Trophoblast cell (in vitro differentiated cells and primary cell): ENCODE results near the gene TGFB1.

ENCODE experiments used
- DNase-seq, 2 donors: peaks; one replicate each; pipeline ENCODE4 v3.0.0-alpha.2; 2016
- H2AFZ ChIP-seq: 2 replicates; pipeline ENCODE4 v1.6.1; 2013; ENCODE audit warnings: low read length, moderate library complexity, mild to moderate bottlenecking; ENCODE audit not compliant: insufficient read depth, poor library complexity
- H2AK5ac ChIP-seq: 2 replicates; pipeline ENCODE4 v1.6.1; 2013; ENCODE audit warnings: mild to moderate bottlenecking, low read length
- H2BK120ac ChIP-seq: 2 replicates; pipeline ENCODE4 v1.6.1; 2013; ENCODE audit warnings: low read length, mild to moderate bottlenecking, moderate library complexity; ENCODE audit not compliant: insufficient read depth, poor library complexity
- H2BK12ac ChIP-seq: 2 replicates; pipeline ENCODE4 v1.6.1; 2013; ENCODE audit warnings: mild to moderate bottlenecking, low read length, moderate library complexity
- H2BK5ac ChIP-seq: 2 replicates; pipeline ENCODE4 v1.6.1; 2013; ENCODE audit warnings: low read length, low read depth, moderate library complexity, mild to moderate bottlenecking; ENCODE audit not compliant: poor library complexity
- H3K14ac ChIP-seq: 2 replicates; pipeline ENCODE4 v1.6.1; 2013; ENCODE audit warnings: mild to moderate bottlenecking, low read length
- H3K18ac ChIP-seq: 2 replicates; pipeline ENCODE4 v1.6.1; 2013; ENCODE audit warnings: mild to moderate bottlenecking, low read length
- H3K23ac ChIP-seq: 2 replicates; pipeline ENCODE4 v1.6.1; 2013; ENCODE audit warnings: low read length
- H3K27ac ChIP-seq: 2 replicates; pipeline ENCODE4 v1.5.1; 2013; ENCODE audit warnings: low read depth, mild to moderate bottlenecking, inconsistent platforms, low read length, moderate library complexity
- H3K27me3 ChIP-seq: 2 replicates; pipeline ENCODE4 v1.6.1; 2013; ENCODE audit warnings: inconsistent platforms, mild to moderate bottlenecking, low read length, moderate library complexity; ENCODE audit not compliant: insufficient read depth
- H3K36me3 ChIP-seq, 2 experiments: 1 replicate in 1 of 2; 2 replicates in 1 of 2; pipeline ENCODE4 v1.6.1; 2013; ENCODE audit warnings: low read length in 2 of 2, mild to moderate bottlenecking in 2 of 2, moderate library complexity in 1 of 2; ENCODE audit not compliant: insufficient read depth in 2 of 2, control insufficient read depth in 1 of 2
- H3K4ac ChIP-seq: 2 replicates; pipeline ENCODE4 v1.6.1; 2013; ENCODE audit warnings: low read depth, mild to moderate bottlenecking, low read length, moderate library complexity
- H3K4me1 ChIP-seq, 2 experiments: 1 replicate in 1 of 2; 2 replicates in 1 of 2; pipeline ENCODE4 v1.6.1; 2013; ENCODE audit warnings: low read length in 2 of 2, mild to moderate bottlenecking in 2 of 2, moderate library complexity in 1 of 2; ENCODE audit not compliant: insufficient read depth in 2 of 2, control insufficient read depth in 1 of 2
- H3K4me2 ChIP-seq: 2 replicates; pipeline ENCODE4 v1.6.1; 2013; ENCODE audit warnings: inconsistent platforms, mild to moderate bottlenecking, low read length, moderate library complexity
- H3K4me3 ChIP-seq: 2 replicates; pipeline ENCODE4 v1.5.1; 2013; ENCODE audit warnings: mild to moderate bottlenecking, low read depth, low read length, inconsistent platforms
- H3K79me1 ChIP-seq: one replicate; pipeline ENCODE4 v1.6.1; 2013; ENCODE audit warnings: low read length
- H3K79me2 ChIP-seq: 2 replicates; pipeline ENCODE4 v1.6.1; 2013; ENCODE audit warnings: low read length, mild to moderate bottlenecking; ENCODE audit not compliant: control insufficient read depth, insufficient read depth, poor library complexity
- H3K9ac ChIP-seq: 2 replicates; pipeline ENCODE4 v1.6.1; 2013; ENCODE audit warnings: mild to moderate bottlenecking, low read length
- H3K9me3 ChIP-seq: 2 replicates; pipeline ENCODE4 v1.6.1; 2013; ENCODE audit warnings: low read depth, mild to moderate bottlenecking, control low read depth, inconsistent platforms, low read length; ENCODE audit not compliant: insufficient read depth
- H4K12ac ChIP-seq: 2 replicates; pipeline ENCODE4 v1.6.1; 2013; ENCODE audit warnings: low read depth, mild to moderate bottlenecking, low read length, moderate library complexity
- H4K8ac ChIP-seq: 2 replicates; pipeline ENCODE4 v1.6.1; 2013; ENCODE audit warnings: low read depth, mild to moderate bottlenecking, low read length, moderate library complexity
- H4K91ac ChIP-seq: one replicate; pipeline ENCODE4 v1.6.1; 2013; ENCODE audit warnings: low read depth, mild to moderate bottlenecking, low read length, moderate library complexity
- WGBS: extraction: QIAGEN DNeasy Blood & Tissue Kit; methylation state at CpG from one replicate; pipeline ENCODE4 v1.1.7; 2013; ENCODE audit warnings: missing lambda C conversion rate; ENCODE audit not compliant: insufficient read length, insufficient coverage; ENCODE audit errors: extremely low coverage; 5-methylcytosine and 5-hydroxymethylcytosine counted together

Gene TGFB1

DNA sequence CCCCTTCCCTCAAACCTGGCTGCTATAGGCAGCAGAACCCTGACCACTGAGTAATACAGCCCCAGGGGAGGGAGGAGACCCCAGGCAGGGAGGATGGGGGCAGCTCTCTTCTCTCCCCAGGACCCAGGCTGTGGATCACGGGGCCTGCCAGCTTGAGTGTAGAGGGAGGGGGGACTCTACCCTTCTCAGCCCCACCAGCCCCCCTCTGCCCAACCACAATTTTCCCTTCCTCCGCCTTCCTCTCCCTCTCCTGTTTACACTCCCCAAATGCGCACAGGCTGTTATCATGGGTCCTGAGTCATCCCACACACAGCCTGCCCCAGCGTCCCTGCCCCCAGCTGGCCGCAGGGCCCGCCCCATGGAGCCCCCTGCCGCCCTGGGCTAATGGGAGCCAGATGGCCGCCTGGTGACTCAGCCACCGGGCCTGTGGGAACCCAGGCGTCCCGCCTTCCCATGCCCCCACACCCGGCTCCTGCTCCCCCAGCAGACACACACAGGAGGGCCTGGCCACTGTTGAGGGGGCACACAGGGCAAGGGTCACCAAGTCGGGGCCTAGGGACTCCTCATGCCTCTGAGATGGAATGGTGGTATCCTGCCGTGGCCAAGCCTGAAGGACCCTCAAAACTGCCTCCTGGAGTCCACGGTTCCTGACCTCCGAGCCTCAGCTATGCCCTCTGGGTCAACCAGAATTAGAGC, 30.1 kb downstream of the TGFB1 start:
- peak overlapping the region; percentile 96 for H3K14ac ChIP-seq
- peak overlapping the region; percentile 28 for H4K12ac ChIP-seq
- H3K18ac ChIP-seq: peak overlapping the region; percentile 89
- H4K8ac ChIP-seq: peak overlapping the region; percentile 90
- H3K27me3 ChIP-seq: no peaks in the 10 kb centered on the region
- H3K9me3 ChIP-seq: no peaks in the 10 kb centered on the region
- H3K79me2 ChIP-seq: peaks cover 19% of the 10 kb centered on the region
- peaks cover 40 to 46% of the 10 kb centered on the region in 2 experiments for H3K36me3 ChIP-seq
- peak; percentile 64 to 71 for DNase-seq
- H2AK5ac ChIP-seq: peak overlapping the region; percentile 82
- H3K4me1 ChIP-seq: peaks cover 70 to 84% of the 10 kb centered on the region in 2 experiments
- H2BK5ac ChIP-seq: peak overlapping the region; percentile 98
- H3K9ac ChIP-seq: no peak overlapping the region
- peak overlapping the region; percentile 88 for H2BK12ac ChIP-seq
- peak overlapping the region; percentile 48 for H2AFZ ChIP-seq
- H3K23ac ChIP-seq: no peak overlapping the region
- peak overlapping the region; percentile 55 for H3K4ac ChIP-seq
- peaks cover 64% of the 10 kb centered on the region for H3K79me1 ChIP-seq
- H3K4me3 ChIP-seq: no peak overlapping the region
- peak overlapping the region; percentile 97 for H2BK120ac ChIP-seq
- H4K91ac ChIP-seq: peak overlapping the region; percentile 99
- peak overlapping the region; percentile 48 for H3K4me2 ChIP-seq
- no CpG with 5 or more reads among the region's 16 CpGs for WGBS
- H3K27ac ChIP-seq: peak overlapping the region; percentile 99

DNA sequence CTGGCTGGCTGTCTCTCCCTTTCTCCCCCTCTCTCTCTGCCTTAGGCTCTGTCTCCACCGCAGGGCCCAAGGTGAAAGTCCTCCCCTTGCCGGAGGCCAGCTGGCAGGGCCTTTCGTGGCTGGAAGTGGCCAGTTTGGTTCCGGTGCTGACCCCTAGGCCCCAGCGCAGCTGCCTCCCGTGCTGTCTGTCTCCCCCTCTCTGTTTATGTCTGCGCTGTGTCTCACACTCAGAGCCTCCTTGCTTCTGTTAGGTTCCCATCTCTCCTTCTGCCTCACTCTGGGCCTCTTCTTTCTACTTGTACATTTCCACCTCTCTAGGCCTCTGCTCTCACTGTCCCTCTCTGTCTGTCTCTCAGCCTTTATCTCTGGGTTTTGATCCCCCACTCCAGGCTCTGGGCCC, 30.7 kb downstream of the TGFB1 start:
- peak overlapping the region; percentile 97 for H2BK120ac ChIP-seq
- H3K14ac ChIP-seq: peak overlapping the region; percentile 96
- H3K27me3 ChIP-seq: no peaks in the 10 kb centered on the region
- H3K9ac ChIP-seq: peak overlapping the region; percentile 10
- peaks cover 19% of the 10 kb centered on the region for H3K79me2 ChIP-seq
- H2AFZ ChIP-seq: peak overlapping the region; percentile 8
- peak overlapping the region; percentile 74 for H2BK12ac ChIP-seq
- DNase-seq: peak in 1 of 2 donors; percentile 38
- H3K4me2 ChIP-seq: peak overlapping the region; percentile 48
- no peak overlapping the region for H3K23ac ChIP-seq
- no peak overlapping the region for H3K4me3 ChIP-seq
- peak overlapping the region; percentile 55 for H2AK5ac ChIP-seq
- peak overlapping the region; percentile 98 for H2BK5ac ChIP-seq
- H3K18ac ChIP-seq: peak overlapping the region; percentile 53
- H3K4me1 ChIP-seq: peaks cover 70 to 81% of the 10 kb centered on the region in 2 experiments
- peak overlapping the region; percentile 86 for H4K8ac ChIP-seq
- WGBS: no CpG with 5 or more reads among the region's 7 CpGs
- H3K27ac ChIP-seq: peak overlapping the region; percentile 99
- H4K12ac ChIP-seq: no peak overlapping the region
- peak overlapping the region; percentile 99 for H4K91ac ChIP-seq
- H3K9me3 ChIP-seq: no peaks in the 10 kb centered on the region
- peaks cover 38 to 44% of the 10 kb centered on the region in 2 experiments for H3K36me3 ChIP-seq
- peak overlapping the region; percentile 36 for H3K4ac ChIP-seq
- peaks cover 64% of the 10 kb centered on the region for H3K79me1 ChIP-seq

DNA sequence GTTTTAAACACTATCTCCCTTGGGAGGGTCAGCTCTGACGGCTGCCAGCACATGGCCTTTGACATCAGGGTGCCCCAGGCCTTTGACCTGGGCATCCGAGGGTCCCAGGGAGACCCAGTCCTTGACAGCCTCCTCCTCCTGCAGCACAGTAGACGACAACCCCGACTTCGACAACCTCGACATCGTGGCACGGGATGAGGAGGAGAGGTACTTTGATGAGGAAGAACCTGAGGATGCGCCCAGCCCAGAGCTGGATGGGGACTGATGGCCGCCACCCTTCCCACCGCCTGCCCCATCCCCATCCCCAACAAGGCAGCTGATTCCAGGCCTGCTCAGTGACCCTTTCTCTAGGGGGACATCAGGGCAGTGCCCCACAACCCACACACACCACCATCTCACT, 31.3 kb downstream of the TGFB1 start:
- Histone ChIP-seq H2BK120ac (peak overlapping the region; percentile 97), H3K27ac (peak overlapping the region; percentile 99), H4K12ac (peak overlapping the region; percentile 57)

DNA sequence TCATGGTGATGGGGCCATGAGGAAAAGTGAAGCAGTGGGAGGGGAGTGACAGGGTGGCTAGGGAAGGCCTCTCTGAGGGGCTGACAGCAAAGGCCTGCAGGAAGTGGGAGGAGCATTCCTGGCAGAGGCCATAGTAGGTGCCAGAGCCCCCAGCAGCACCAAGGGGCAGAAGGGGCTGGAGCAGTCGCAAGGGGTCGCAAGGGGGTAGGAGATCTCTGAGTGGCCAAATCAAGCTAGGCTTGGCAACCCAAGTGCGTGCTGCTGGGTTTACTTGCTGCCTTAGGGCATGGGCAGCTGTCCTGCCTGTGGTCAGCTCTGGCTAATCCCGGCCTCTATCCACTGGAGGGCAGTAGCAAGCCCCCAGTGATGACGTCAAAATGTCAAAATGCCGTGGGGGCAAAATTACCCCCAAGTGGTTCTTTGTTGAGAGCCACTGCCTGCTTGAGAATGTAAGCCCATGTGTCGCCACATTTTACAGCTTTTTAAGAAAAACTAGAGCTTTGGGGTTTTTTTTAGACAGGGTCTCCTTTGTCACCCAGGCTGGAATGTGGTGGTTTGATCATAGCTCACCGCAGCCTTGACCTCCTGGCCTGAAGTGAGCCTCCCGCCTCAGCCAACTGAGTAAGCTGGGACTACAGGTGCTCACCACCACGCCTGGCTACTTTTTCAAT, 32.0 kb downstream of the TGFB1 start:
- H3K4me2 ChIP-seq: peak overlapping the region; percentile 9
- H4K91ac ChIP-seq: peak overlapping the region; percentile 99
- H3K79me2 ChIP-seq: peaks cover 17% of the 10 kb centered on the region
- peak overlapping the region; percentile 97 for H2AK5ac ChIP-seq
- no peak overlapping the region for H3K4me3 ChIP-seq
- peak overlapping the region; percentile 97 for H2BK120ac ChIP-seq
- peak overlapping the region; percentile 85 for H4K8ac ChIP-seq
- H3K36me3 ChIP-seq: peaks cover 41 to 43% of the 10 kb centered on the region in 2 experiments
- peak overlapping the region; percentile 96 for H3K14ac ChIP-seq
- H3K18ac ChIP-seq: peak overlapping the region; percentile 97
- H3K9me3 ChIP-seq: no peaks in the 10 kb centered on the region
- H3K9ac ChIP-seq: no peak overlapping the region
- no peak overlapping the region for H2AFZ ChIP-seq
- no peak overlapping the region for H4K12ac ChIP-seq
- H2BK5ac ChIP-seq: peak overlapping the region; percentile 98
- no CpG with 5 or more reads among the region's 10 CpGs for WGBS
- no peaks in the 10 kb centered on the region for H3K27me3 ChIP-seq
- no peak overlapping the region for H3K23ac ChIP-seq
- H3K4me1 ChIP-seq: peaks cover 59 to 70% of the 10 kb centered on the region in 2 experiments
- peak overlapping the region; percentile 94 for H3K4ac ChIP-seq
- peak; percentile 65 to 77 for DNase-seq
- H2BK12ac ChIP-seq: peak overlapping the region; percentile 97
- peak overlapping the region; percentile 99 for H3K27ac ChIP-seq
- peaks cover 56% of the 10 kb centered on the region for H3K79me1 ChIP-seq

More for the DNA sequence above, 31.3 kb downstream of the TGFB1 start:
- peak overlapping the region; percentile 99 for H4K91ac ChIP-seq
- H3K18ac ChIP-seq: peak overlapping the region; percentile 97
- peak overlapping the region; percentile 85 for H4K8ac ChIP-seq
- no CpG with 5 or more reads among the region's 11 CpGs for WGBS
- no peaks in the 10 kb centered on the region for H3K9me3 ChIP-seq
- peak overlapping the region; percentile 97 for H2BK12ac ChIP-seq
- peaks cover 61% of the 10 kb centered on the region for H3K79me1 ChIP-seq
- no peak overlapping the region for H3K4me3 ChIP-seq
- H3K14ac ChIP-seq: peak overlapping the region; percentile 96
- H3K4me1 ChIP-seq: peaks cover 64 to 76% of the 10 kb centered on the region in 2 experiments
- DNase-seq: no peak
- H3K23ac ChIP-seq: no peak overlapping the region
- no peaks in the 10 kb centered on the region for H3K27me3 ChIP-seq
- peak overlapping the region; percentile 9 for H3K4me2 ChIP-seq
- H2BK5ac ChIP-seq: peak overlapping the region; percentile 98
- peak overlapping the region; percentile 94 for H3K4ac ChIP-seq
- H2AFZ ChIP-seq: peak overlapping the region; percentile 52
- H2AK5ac ChIP-seq: peak overlapping the region; percentile 97
- peaks cover 37 to 41% of the 10 kb centered on the region in 2 experiments for H3K36me3 ChIP-seq
- H3K79me2 ChIP-seq: peaks cover 19% of the 10 kb centered on the region
- H3K9ac ChIP-seq: no peak overlapping the region
